H1 (cell line): ENCODE data around the gene HES3. TPM values are rescaled to one million over a fixed set of nuclear protein-coding genes. Genes with fewer than 3 reads are reported as not detected.

Source experiments
- ATF2 ChIP-seq: IDR thresholded peaks from 2 replicates; pipeline ENCODE4 v1.6.1; 2012; ENCODE audit warnings: low read length, inconsistent platforms
- polyA plus RNA-seq, 7 experiments: library from polyadenylated mRNA; depleted of rRNA in 3 of 7; stranded (reverse) in 5 of 7; unstranded in 2 of 7; fragments of >200 nt in 5 of 7; fragments of 200-250 nt in 2 of 7; gene quantifications; 1 replicate in 5 of 7; 2 replicates in 1 of 7; 4 replicates in 1 of 7; pipeline versions ENCODE4 v1.2.1 to v1.2.3, GENCODE V29; 2011 to 2013; ENCODE audit warnings: missing spikeins in 2 of 7, mixed read lengths in 2 of 7
- total RNA-seq: library from RNA; stranded (reverse); fragmentation: NEBNext Ultra II Directional; extraction: Animal tissue kit (Norgen Biotek cat#: 25700); gene quantifications from 2 replicates; pipeline ENCODE4 v1.2.1, GENCODE V29; 2021

HES3 gene
- total and polyA plus RNA-seq, 2 of the 8 experiments (the other 6 are each of a cell fraction or from before 2014, with no cell fraction given) = 38.8 to 54.3 TPM

GRCh38 chr1:6245869-6246496 lies 2.0 kb downstream of the HES3 start (continued):
- TF ChIP-seq ATF2 = peak; percentile 26; the same call in 1 of the 2 replicates
